GM21717 (cell line): ENCODE data around the gene SLC4A9.

Experiments
- ATAC-seq: cut with Tn5 transposase; IDR thresholded peaks from one replicate; pipeline ENCODE4 v1.9.1; 2021; ENCODE audit warnings: mild to moderate bottlenecking, moderate library complexity; ENCODE audit not compliant: unreplicated experiment

The SLC4A9 gene

GRCh38 chr5:140361901-140362300 lies 1.9 kb downstream of the SLC4A9 start:
- ATAC-seq = no peak

GRCh38 chr5:140362311-140362710 lies 2.3 kb downstream of the SLC4A9 start:
- ATAC-seq = no peak

- ATAC-seq = peak; percentile 85
These were observed 3.1 kb downstream of the SLC4A9 start for GRCh38 chr5:140362875-140363630.

GRCh38 chr5:140363631-140364471 lies 3.9 kb downstream of the SLC4A9 start:
- ATAC-seq = no peak

- no peak for ATAC-seq
These were observed 4.4 kb downstream of the SLC4A9 start for GRCh38 chr5:140364472-140364765.

- no peak for ATAC-seq
These were observed 5.3 kb downstream of the SLC4A9 start for GRCh38 chr5:140365282-140365681.

GRCh38 chr5:140365941-140366340 lies 5.9 kb downstream of the SLC4A9 start:
- no peak for ATAC-seq

GRCh38 chr5:140366589-140367255 lies 6.7 kb downstream of the SLC4A9 start:
- ATAC-seq = no peak

- no peak for ATAC-seq
These were observed 7.4 kb downstream of the SLC4A9 start for GRCh38 chr5:140367256-140368013.

- no peak for ATAC-seq
These were observed 11.6 kb downstream of the SLC4A9 start for GRCh38 chr5:140371356-140372151.

GRCh38 chr5:140372971-140373487 lies 13.0 kb downstream of the SLC4A9 start:
- ATAC-seq = no peak

GRCh38 chr5:140381351-140381750 lies 21.4 kb downstream of the SLC4A9 start:
- ATAC-seq = no peak

GRCh38 chr5:140381972-140382371 lies 22.0 kb downstream of the SLC4A9 start:
- ATAC-seq = no peak

GRCh38 chr5:140382866-140383265 lies 22.9 kb downstream of the SLC4A9 start:
- no peak for ATAC-seq

- ATAC-seq = no peak
These were observed 23.3 kb downstream of the SLC4A9 start for GRCh38 chr5:140383300-140383699.

GRCh38 chr5:140388052-140388451 lies 28.1 kb downstream of the SLC4A9 start:
- no peak for ATAC-seq

- no peak for ATAC-seq
These were observed 31.3 kb downstream of the SLC4A9 start for GRCh38 chr5:140391312-140391711.

- no peak for ATAC-seq
These were observed 31.7 kb downstream of the SLC4A9 start for GRCh38 chr5:140391732-140392131.

- no peak for ATAC-seq
These were observed 33.7 kb downstream of the SLC4A9 start for GRCh38 chr5:140393738-140394137.

GRCh38 chr5:140398379-140398811 lies 38.4 kb downstream of the SLC4A9 start:
- no peak for ATAC-seq
